ENCODE results near the gene TOGARAM2.
"Not testable (repeated sequence)": the region's sequence is repeated elsewhere in the genome, so short reads cannot be mapped to it uniquely, and the experiment has no call there.

The TOGARAM2 gene

DNA sequence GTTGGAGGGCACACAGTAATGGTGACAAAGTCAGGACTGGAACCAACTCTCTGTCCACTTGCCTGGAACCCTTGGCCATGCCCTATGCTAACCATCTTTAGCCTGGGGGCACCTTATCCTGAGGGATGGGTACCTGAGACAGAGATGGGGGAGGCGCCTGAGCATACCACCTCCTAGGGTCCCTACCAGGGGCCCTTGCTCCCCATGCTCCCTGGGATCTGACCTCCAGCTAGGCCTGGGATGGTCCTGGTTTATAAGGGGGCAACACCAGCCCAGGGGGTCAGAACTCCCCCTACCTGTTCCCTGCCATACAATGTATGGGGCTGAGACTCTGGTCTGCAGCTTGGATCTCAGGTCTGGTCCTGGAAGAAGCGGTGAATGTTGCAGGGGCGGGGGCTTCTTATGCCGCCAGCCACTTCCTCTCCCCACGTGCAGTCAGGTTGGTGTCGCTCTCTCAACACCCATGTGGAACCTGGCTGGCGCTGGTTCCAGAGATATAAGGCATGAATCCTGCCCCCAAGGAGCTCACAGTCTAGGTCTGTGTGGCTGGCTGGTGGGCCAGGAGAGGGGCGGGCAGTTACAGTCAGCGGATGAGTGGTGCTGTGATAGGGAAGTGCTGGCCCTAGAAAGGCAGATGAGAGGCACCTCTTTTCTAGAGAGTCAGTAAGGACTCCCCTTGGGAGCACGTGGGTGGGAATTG, 3.8 kb upstream of the TOGARAM2 start:
- Histone ChIP-seq H3K4me3 (ENCODE audit: low read depth, low read length) (no peak overlapping the region), H3K36me3 (ENCODE audit: control insufficient read depth, insufficient read depth, low read length) (no peaks in the 10 kb centered on the region), H3K9ac (ENCODE audit: low read depth, low read length) (no peak overlapping the region), H3K27ac (ENCODE audit: low read depth, low read length) (no peak overlapping the region), H3K27me3 (ENCODE audit: control insufficient read depth, insufficient read depth, low read length) (no peaks in the 10 kb centered on the region), H3K9me3 (ENCODE audit: control insufficient read depth, insufficient read depth, low read length) (no peaks in the 10 kb centered on the region), H3K4me1 (ENCODE audit: control insufficient read depth, insufficient read depth, low read length) (no peaks in the 10 kb centered on the region)

DNA sequence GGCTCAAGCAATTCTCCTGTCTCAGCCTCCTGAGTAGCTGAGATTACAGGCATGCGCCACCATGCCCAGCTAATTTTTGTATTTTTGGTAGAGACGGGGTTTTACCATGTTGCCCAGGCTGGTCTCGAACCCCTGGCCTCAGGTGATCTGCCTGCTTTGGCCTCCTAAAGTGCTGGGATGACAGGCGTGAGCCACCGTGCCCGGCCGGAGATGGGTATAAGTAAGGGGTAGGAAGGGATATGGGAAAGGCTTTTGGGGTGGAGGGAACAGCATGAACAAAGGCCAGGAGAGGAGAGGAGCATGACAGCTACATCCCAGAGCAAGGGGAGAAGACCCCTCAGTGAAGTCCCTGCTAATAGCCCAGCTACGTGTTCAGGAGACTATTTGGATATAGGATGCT, 3.1 kb upstream of the TOGARAM2 start:
- H3K36me3 ChIP-seq (ENCODE audit: control insufficient read depth, insufficient read depth, low read length); H3K4me1 ChIP-seq (ENCODE audit: control insufficient read depth, insufficient read depth, low read length); H3K27me3 ChIP-seq (ENCODE audit: control insufficient read depth, insufficient read depth, low read length); H3K4me3 ChIP-seq (ENCODE audit: low read depth, low read length); H3K27ac ChIP-seq (ENCODE audit: low read depth, low read length); H3K9ac ChIP-seq (ENCODE audit: low read depth, low read length); H3K9me3 ChIP-seq (ENCODE audit: control insufficient read depth, insufficient read depth, low read length): not testable (repeated sequence)

DNA sequence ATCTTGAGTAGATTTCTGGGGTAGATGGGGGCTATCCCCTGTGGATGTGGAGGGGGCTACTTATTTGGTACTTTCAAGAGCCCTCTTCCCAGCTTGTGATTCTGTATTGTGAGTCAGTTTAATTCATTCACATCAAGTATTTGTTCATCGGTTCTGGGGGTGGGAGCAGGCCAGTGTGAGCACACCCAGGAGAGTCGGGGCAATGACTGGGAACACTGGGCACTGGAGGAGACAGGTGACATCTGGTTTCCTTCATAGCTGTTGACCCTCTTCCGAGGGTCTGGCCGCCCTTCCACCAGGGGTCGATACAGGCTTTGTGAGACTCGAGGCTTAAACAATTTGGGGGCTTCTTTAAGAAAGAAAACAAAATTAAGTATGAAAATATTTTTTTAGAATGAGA, 2.5 kb upstream of the TOGARAM2 start:
- no peak overlapping the region for H3K27ac ChIP-seq (ENCODE audit: low read depth, low read length)

DNA sequence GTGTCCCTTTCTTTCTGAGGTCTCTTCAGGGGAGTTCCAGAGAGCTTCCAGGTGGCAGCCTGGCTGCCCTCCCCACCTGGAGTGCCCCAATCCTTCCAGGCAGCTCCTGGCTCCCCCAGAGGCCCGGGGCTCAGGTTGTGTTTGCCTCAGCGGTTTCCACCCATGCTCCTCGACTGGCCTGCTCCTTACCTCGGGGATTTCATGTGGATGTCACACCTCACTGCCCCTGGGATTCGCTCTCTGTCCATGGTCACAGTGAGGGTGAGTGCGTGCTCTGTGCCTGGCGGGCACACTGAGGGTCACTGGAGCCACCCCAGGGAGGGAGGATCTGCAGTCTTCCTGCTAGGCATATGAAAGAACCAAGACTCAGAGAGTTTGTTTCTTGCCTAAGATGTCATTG, 2.1 kb upstream of the TOGARAM2 start:
- Histone ChIP-seq H3K36me3 (ENCODE audit: control insufficient read depth, insufficient read depth, low read length) (no peaks in the 10 kb centered on the region), H3K27me3 (ENCODE audit: control insufficient read depth, insufficient read depth, low read length) (no peaks in the 10 kb centered on the region), H3K9me3 (ENCODE audit: control insufficient read depth, insufficient read depth, low read length) (no peaks in the 10 kb centered on the region), H3K4me1 (ENCODE audit: control insufficient read depth, insufficient read depth, low read length) (no peaks in the 10 kb centered on the region), H3K4me3 (ENCODE audit: low read depth, low read length) (no peak overlapping the region), H3K27ac (ENCODE audit: low read depth, low read length) (no peak overlapping the region), H3K9ac (ENCODE audit: low read depth, low read length) (no peak overlapping the region)

More for the DNA sequence above, 2.5 kb upstream of the TOGARAM2 start:
- Histone ChIP-seq H3K9ac (ENCODE audit: low read depth, low read length) (no peak overlapping the region), H3K4me1 (ENCODE audit: control insufficient read depth, insufficient read depth, low read length) (no peaks in the 10 kb centered on the region), H3K4me3 (ENCODE audit: low read depth, low read length) (no peak overlapping the region), H3K27me3 (ENCODE audit: control insufficient read depth, insufficient read depth, low read length) (no peaks in the 10 kb centered on the region), H3K9me3 (ENCODE audit: control insufficient read depth, insufficient read depth, low read length) (no peaks in the 10 kb centered on the region), H3K36me3 (ENCODE audit: control insufficient read depth, insufficient read depth, low read length) (no peaks in the 10 kb centered on the region)

DNA sequence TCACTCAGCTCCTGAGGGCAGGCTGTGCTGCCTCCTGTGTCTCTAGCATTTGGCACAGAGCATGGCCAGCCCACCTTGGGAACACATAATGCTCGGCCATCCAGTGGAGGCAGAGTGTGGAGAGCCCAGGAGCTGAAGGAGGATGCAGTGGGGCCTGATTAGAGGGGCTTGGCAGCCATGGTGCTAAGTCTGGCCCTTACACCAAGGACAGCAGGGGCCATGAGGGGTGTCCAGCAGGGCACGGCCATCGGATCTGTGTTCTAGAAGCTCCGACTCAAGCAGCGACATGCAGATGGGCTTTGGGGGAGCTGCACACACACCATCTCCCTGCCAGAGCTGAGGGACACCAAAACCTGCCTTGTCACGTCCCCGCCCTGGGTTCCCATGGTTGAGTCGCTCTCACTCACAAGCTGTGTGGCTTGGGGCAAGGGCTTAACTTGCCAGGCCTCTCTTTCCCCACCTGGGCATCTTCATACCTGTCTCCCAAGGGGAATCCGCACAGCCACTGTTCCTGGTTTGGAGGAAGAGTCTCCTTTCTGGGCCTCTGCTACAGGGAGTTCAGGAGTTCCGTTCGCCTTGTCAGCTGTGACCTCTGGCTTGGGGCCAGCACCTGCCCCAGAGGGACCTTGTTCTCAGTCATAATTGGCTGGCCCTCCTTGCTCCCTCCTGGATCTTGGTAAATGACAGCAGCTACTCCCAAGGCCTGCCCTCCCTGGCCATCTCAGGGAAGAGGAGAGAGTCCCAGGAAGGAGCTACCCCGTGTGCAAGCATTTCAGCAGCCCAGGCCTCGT, 1.3 kb upstream of the TOGARAM2 start:
- Histone ChIP-seq H3K27me3 (ENCODE audit: control insufficient read depth, insufficient read depth, low read length) (no peaks in the 10 kb centered on the region), H3K4me1 (ENCODE audit: control insufficient read depth, insufficient read depth, low read length) (no peaks in the 10 kb centered on the region), H3K9me3 (ENCODE audit: control insufficient read depth, insufficient read depth, low read length) (no peaks in the 10 kb centered on the region), H3K4me3 (ENCODE audit: low read depth, low read length) (no peak overlapping the region), H3K27ac (ENCODE audit: low read depth, low read length) (no peak overlapping the region), H3K36me3 (ENCODE audit: control insufficient read depth, insufficient read depth, low read length) (no peaks in the 10 kb centered on the region), H3K9ac (ENCODE audit: low read depth, low read length) (no peak overlapping the region)

DNA sequence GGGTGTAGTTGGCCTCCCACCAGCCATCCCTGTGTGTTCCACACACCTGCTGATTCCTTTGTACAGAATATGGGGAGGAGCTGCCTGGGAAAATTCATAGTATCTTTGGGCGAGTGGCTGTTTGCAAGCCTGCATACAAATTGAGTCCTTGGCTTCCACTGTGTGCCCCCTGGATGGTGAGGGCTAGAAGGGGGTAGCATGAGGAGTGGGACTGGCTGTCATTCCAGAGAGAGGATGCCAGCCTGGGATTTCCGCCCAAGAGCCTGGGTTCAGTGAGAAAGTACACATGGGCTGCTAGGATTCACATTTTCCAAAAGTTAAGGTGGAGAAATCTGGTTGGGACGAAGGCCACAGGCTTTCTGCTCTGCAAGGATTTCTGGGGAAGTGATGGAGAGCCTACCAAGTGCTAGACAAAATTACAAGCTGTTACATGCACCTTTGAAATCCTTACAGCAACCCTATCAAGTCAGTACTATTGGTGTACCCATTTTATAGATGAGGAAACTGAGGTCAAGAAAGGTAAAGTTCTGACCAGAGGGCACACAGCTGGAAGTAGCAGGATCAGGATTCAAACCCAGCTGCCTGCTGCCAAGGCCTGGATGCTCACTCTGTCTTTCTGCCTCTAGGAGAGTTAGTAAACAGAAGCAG, 606 bp upstream of the TOGARAM2 start:
- no peak overlapping the region for H3K9ac ChIP-seq (ENCODE audit: low read depth, low read length)
- no peak overlapping the region for H3K4me3 ChIP-seq (ENCODE audit: low read depth, low read length)
- H3K9me3 ChIP-seq (ENCODE audit: control insufficient read depth, insufficient read depth, low read length), result no peaks in the 10 kb centered on the region
- no peaks in the 10 kb centered on the region for H3K27me3 ChIP-seq (ENCODE audit: control insufficient read depth, insufficient read depth, low read length)
- H3K4me1 ChIP-seq (ENCODE audit: control insufficient read depth, insufficient read depth, low read length), result no peaks in the 10 kb centered on the region
- no peaks in the 10 kb centered on the region for H3K36me3 ChIP-seq (ENCODE audit: control insufficient read depth, insufficient read depth, low read length)
- no peak overlapping the region for H3K27ac ChIP-seq (ENCODE audit: low read depth, low read length)

DNA sequence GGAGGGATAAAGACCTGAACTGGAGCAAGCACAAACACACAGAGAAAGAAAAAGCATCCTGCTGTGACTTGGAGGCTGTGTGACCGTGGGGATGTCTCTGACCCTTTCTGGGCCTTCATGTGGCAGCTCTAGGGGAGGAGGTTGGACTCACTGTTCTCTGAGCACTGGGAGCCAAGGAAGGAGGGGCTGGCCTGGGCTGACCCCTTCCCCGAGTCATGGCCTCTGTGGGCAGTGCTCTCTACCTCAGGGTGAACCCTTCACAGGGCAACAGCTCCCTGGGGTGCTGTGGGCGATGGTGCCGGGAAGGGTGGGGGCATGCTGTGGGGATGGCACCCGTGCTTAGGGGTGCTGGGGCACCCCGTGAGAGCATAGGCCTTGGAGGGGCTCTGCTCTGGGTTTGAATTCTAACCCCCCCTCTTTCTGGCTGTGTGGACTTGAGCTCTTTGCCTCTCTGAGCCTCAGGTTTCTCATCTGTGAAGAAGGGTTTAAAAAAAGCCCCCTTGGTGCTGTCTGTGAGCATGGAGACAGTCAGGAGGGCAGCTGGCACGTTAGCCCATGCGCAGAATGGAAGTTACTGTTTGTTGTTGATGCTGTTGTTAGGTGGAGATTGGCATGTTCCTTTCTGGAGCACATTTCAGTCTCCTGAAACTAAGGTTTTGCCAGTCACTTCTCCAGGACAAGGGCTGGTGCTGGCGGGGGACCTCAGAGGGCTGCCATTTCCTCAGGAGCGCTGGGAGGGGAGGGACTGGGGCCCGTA, 700 bp downstream of the TOGARAM2 start:
- H3K4me1 ChIP-seq (ENCODE audit: control insufficient read depth, insufficient read depth, low read length), result no peaks in the 10 kb centered on the region
- H3K27ac ChIP-seq (ENCODE audit: low read depth, low read length), result no peak overlapping the region
- no peaks in the 10 kb centered on the region for H3K36me3 ChIP-seq (ENCODE audit: control insufficient read depth, insufficient read depth, low read length)
- no peak overlapping the region for H3K4me3 ChIP-seq (ENCODE audit: low read depth, low read length)
- H3K9me3 ChIP-seq (ENCODE audit: control insufficient read depth, insufficient read depth, low read length), result no peaks in the 10 kb centered on the region
- H3K9ac ChIP-seq (ENCODE audit: low read depth, low read length), result no peak overlapping the region
- no peaks in the 10 kb centered on the region for H3K27me3 ChIP-seq (ENCODE audit: control insufficient read depth, insufficient read depth, low read length)

DNA sequence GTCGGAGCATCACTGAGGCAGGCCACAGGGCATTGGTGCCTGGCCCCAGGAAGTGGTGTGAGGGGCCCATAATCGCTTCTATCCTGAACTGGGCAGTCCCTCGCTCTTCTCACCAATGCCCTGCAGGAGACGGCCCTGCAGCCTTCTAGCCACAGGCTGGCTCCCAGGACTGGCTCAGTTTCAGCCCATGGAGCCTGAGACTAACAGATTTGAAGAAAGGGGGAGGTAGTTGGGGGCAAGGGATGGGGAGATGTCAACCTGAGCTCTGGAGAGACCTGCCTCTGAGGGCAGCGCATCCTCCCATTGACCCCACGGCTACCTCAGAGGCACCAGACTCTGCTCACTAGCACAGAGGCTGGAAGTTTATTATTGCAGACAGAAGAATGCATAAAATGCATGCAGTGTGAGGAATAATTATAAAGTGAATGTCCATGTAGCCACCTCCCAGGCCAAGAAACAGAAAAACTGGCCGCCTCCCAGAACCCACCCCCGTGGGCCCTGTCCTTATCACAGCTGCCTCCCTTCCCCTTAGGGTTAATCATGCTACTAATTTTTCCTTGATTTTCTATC, 1.4 kb downstream of the TOGARAM2 start:
- H3K36me3 ChIP-seq (ENCODE audit: control insufficient read depth, insufficient read depth, low read length), result no peaks in the 10 kb centered on the region
- no peaks in the 10 kb centered on the region for H3K9me3 ChIP-seq (ENCODE audit: control insufficient read depth, insufficient read depth, low read length)
- no peaks in the 10 kb centered on the region for H3K27me3 ChIP-seq (ENCODE audit: control insufficient read depth, insufficient read depth, low read length)
- no peak overlapping the region for H3K9ac ChIP-seq (ENCODE audit: low read depth, low read length)
- no peaks in the 10 kb centered on the region for H3K4me1 ChIP-seq (ENCODE audit: control insufficient read depth, insufficient read depth, low read length)
- no peak overlapping the region for H3K27ac ChIP-seq (ENCODE audit: low read depth, low read length)
- H3K4me3 ChIP-seq (ENCODE audit: low read depth, low read length), result no peak overlapping the region

DNA sequence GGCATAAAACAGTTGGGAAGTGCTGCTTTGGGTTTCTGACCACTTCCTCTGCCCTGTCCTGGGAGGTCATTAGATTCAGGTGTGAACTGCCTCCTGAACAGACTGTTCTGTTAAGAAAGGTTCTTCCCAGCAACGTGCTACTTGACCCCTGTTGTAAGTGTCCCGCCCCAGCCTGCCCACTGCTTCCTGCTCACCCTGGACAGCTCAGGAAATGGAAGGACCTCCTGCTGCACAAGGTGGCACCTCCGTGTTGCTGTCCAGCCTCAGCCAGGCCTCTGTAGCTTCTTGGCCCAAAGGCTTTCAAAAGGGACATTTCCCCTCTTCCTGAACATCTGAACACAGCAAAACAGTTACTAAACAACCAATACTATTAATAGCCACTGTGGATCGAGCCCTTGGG, 5.3 kb downstream of the TOGARAM2 start:
- Histone ChIP-seq H3K9me3 (ENCODE audit: control insufficient read depth, insufficient read depth, low read length) (no peaks in the 10 kb centered on the region), H3K9ac (ENCODE audit: low read depth, low read length) (no peak overlapping the region)

DNA sequence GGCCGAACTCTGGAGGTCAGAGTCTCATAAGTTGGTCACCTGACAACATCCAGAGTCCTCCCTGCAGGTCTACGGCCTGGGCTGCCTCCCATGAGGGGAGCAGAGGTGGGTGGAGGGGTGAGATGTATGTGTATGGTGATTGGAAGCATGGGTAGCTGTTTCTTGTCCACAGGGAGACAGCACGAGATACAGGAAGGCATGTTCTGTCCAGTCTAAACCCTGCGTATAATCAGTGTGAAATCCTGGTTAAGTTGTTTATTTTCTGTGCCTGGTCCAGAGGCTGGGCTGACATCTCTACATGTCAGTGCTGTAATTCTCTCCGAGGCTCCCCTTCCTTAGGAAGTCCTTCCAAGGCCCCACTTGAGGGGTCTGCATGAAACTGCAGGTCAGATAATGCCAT, 8.9 kb downstream of the TOGARAM2 start:
- Histone ChIP-seq H3K4me3 (ENCODE audit: low read depth, low read length) (no peak overlapping the region), H3K36me3 (ENCODE audit: control insufficient read depth, insufficient read depth, low read length) (no peaks in the 10 kb centered on the region), H3K9ac (ENCODE audit: low read depth, low read length) (no peak overlapping the region), H3K9me3 (ENCODE audit: control insufficient read depth, insufficient read depth, low read length) (no peaks in the 10 kb centered on the region), H3K4me1 (ENCODE audit: control insufficient read depth, insufficient read depth, low read length) (no peaks in the 10 kb centered on the region), H3K27me3 (ENCODE audit: control insufficient read depth, insufficient read depth, low read length) (no peaks in the 10 kb centered on the region), H3K27ac (ENCODE audit: low read depth, low read length) (no peak overlapping the region)

More for the DNA sequence above, 5.3 kb downstream of the TOGARAM2 start:
- Histone ChIP-seq H3K4me3 (ENCODE audit: low read depth, low read length) (no peak overlapping the region), H3K27ac (ENCODE audit: low read depth, low read length) (no peak overlapping the region), H3K4me1 (ENCODE audit: control insufficient read depth, insufficient read depth, low read length) (no peaks in the 10 kb centered on the region), H3K27me3 (ENCODE audit: control insufficient read depth, insufficient read depth, low read length) (no peaks in the 10 kb centered on the region), H3K36me3 (ENCODE audit: control insufficient read depth, insufficient read depth, low read length) (no peaks in the 10 kb centered on the region)
